PC-9 (cell line): Measurements from ENCODE around the gene SLC15A2. TPM values are rescaled to one million over a fixed set of nuclear protein-coding genes. Genes with fewer than 3 reads are reported as not detected.

Source experiments
- BruUV-seq: library from RNA; stranded (reverse); fragments of 400-500 nt; replicated peaks from 2 replicates; lab custom pipeline; 2021; lab: Mats Ljungman, UMichigan
- CTCF ChIA-PET: fragments of 300-600 bp; sonication (Branson Sonifier 250); formaldehyde crosslinking; loops from one replicate; lab custom pipeline; 2022; ENCODE audit warnings: antibody characterized with exemption; lab: Charles Lee
- POLR2A ChIA-PET: fragments of 300-600 bp; sonication (Branson Sonifier 250); formaldehyde crosslinking; loops from one replicate; lab custom pipeline; 2022; ENCODE audit warnings: antibody characterized with exemption; ENCODE audit not compliant: unreplicated experiment; lab: Charles Lee
- DNase-seq, 2 experiments: peaks; one replicate each; pipeline versions ENCODE4 v3.0.0 to v3.0.0-alpha.2; 2015 to 2022; ENCODE audit warnings: mixed read lengths in 1 of 2
- H2AFZ ChIP-seq: fragments of 200-600 bp; sonication (generic); 2 replicates; pipeline ENCODE4 v1.8.1; 2017; ENCODE audit warnings: antibody characterized with exemption
- H3F3A ChIP-seq: fragments of 200-600 bp; sonication (generic); 2 replicates; pipeline ENCODE4 v1.8.1; 2017; ENCODE audit warnings: antibody characterized with exemption, mild to moderate bottlenecking, low read depth; ENCODE audit not compliant: insufficient read depth
- H3K27ac ChIP-seq: fragments of 200-600 bp; sonication (generic); 2 replicates; pipeline ENCODE4 v1.6.1; 2016; ENCODE audit warnings: mixed run types
- H3K27me3 ChIP-seq: fragments of 200-600 bp; sonication (generic); 2 replicates; pipeline ENCODE4 v1.6.1; 2016; ENCODE audit warnings: low read depth, mixed run types; ENCODE audit not compliant: insufficient read depth
- H3K36me3 ChIP-seq: fragments of 200-600 bp; sonication (generic); 2 replicates; pipeline ENCODE4 v1.6.1; 2016; ENCODE audit warnings: low read depth, mixed run types
- H3K4me1 ChIP-seq: fragments of 200-600 bp; sonication (generic); replicated peaks from 2 replicates; pipeline ENCODE4 v1.6.1; 2016; ENCODE audit warnings: mixed run types; ENCODE audit not compliant: insufficient read depth
- H3K4me2 ChIP-seq: fragments of 200-600 bp; sonication (generic); 2 replicates; pipeline ENCODE4 v1.6.1; 2017; ENCODE audit warnings: mixed run types
- H3K4me3 ChIP-seq: fragments of 200-600 bp; sonication (generic); 2 replicates; pipeline ENCODE4 v1.6.1; 2016; ENCODE audit warnings: mixed run types
- H3K79me2 ChIP-seq: fragments of 200-600 bp; sonication (generic); 2 replicates; pipeline ENCODE4 v1.6.1; 2017; ENCODE audit warnings: low read depth, mixed run types
- H3K9me2 ChIP-seq: fragments of 200-600 bp; sonication (generic); 2 replicates; pipeline ENCODE4 v1.8.1; 2017; ENCODE audit warnings: mild to moderate bottlenecking; ENCODE audit not compliant: insufficient read depth
- H3K9me3 ChIP-seq: fragments of 200-600 bp; sonication (generic); 2 replicates; pipeline ENCODE4 v1.8.1; 2016; ENCODE audit warnings: low read depth; ENCODE audit not compliant: insufficient read depth
- H4K20me1 ChIP-seq: fragments of 200-600 bp; sonication (generic); 2 replicates; pipeline ENCODE4 v1.8.1; 2017; ENCODE audit not compliant: insufficient read depth
- CTCF ChIP-seq: fragments of 200-600 bp; sonication (generic); conservative IDR thresholded peaks from 2 replicates; pipeline ENCODE4 v1.6.1; 2017; ENCODE audit warnings: mixed run types, antibody characterized with exemption, mild to moderate bottlenecking, moderate library complexity
- EZH2 ChIP-seq: fragments of 200-600 bp; sonication (generic); IDR thresholded peaks from 2 replicates; pipeline ENCODE4 v1.8.0; 2017; ENCODE audit warnings: antibody characterized with exemption, low read depth
- intact Hi-C: fragments of 100-400 bp; cut with micrococcal nuclease; formaldehyde crosslinking; loops from one replicate; pipeline ENCODE4 v1.10.0; 2022; ENCODE audit not compliant: unreplicated experiment
- total RNA-seq: library from RNA; stranded (reverse); gene quantifications from 2 replicates; pipeline ENCODE4 v1.2.3, GENCODE V29; 2021

The SLC15A2 gene
- total RNA-seq, 1 experiment from 2014 or later, result 2.8 TPM

- no peaks in the 10 kb centered on the region for H3K79me2 ChIP-seq
- TF ChIP-seq EZH2 (no peak), CTCF (no peak)
- no peaks in the 10 kb centered on the region for H3K9me3 ChIP-seq
- no peaks in the 10 kb centered on the region for H3K36me3 ChIP-seq
- no peak overlapping the region for H3K4me2 ChIP-seq
- peaks cover 5% of the 10 kb centered on the region; the same call in 1 of the 2 replicates for H3K9me2 ChIP-seq
- H4K20me1 ChIP-seq, result no peaks in the 10 kb centered on the region
- ChIA-PET POLR2A (no interaction called here), CTCF (no interaction called here)
- no TSS peak for BruUV-seq
- H3K27me3 ChIP-seq, result no peaks in the 10 kb centered on the region
- H3K4me3 ChIP-seq, result no peak overlapping the region
- peaks cover 6% of the 10 kb centered on the region for H3K4me1 ChIP-seq
- peaks cover 4% of the 10 kb centered on the region; the same call in 1 of the 2 replicates for H3F3A ChIP-seq
- DNase-seq, result no peak
- H3K27ac ChIP-seq, result no peak overlapping the region
- intact Hi-C loops, result no loop called here
- no peak overlapping the region for H2AFZ ChIP-seq
These were observed 54.4 kb downstream of the SLC15A2 start for GRCh38 chr3:121948641-121949040.

- peaks cover 6% of the 10 kb centered on the region; the same call in 1 of the 2 replicates for H3K9me2 ChIP-seq
- no peak overlapping the region for H3K4me3 ChIP-seq
- H2AFZ ChIP-seq, result no peak overlapping the region
- no peak for DNase-seq
- ChIA-PET POLR2A (no interaction called here), CTCF (no interaction called here)
- H3K27me3 ChIP-seq, result no peaks in the 10 kb centered on the region
- H4K20me1 ChIP-seq, result no peaks in the 10 kb centered on the region
- intact Hi-C loops, result no loop called here
- no peaks in the 10 kb centered on the region for H3F3A ChIP-seq
- no TSS peak for BruUV-seq
- H3K36me3 ChIP-seq, result no peaks in the 10 kb centered on the region
- no peaks in the 10 kb centered on the region for H3K9me3 ChIP-seq
- no peak for TF ChIP-seq CTCF
- TF ChIP-seq EZH2, result no peak
- no peaks in the 10 kb centered on the region for H3K79me2 ChIP-seq
- H3K27ac ChIP-seq, result no peak overlapping the region
- no peak overlapping the region for H3K4me2 ChIP-seq
- H3K4me1 ChIP-seq, result no peaks in the 10 kb centered on the region
These were observed 57.2 kb downstream of the SLC15A2 start for GRCh38 chr3:121951291-121951919.

GRCh38 chr3:121956363-121956762 lies 62.2 kb downstream of the SLC15A2 start:
- intact Hi-C loops, result no loop called here
- POLR2A ChIA-PET, result no interaction called here

More at GRCh38 chr3:121956363-121956762, 62.2 kb downstream of the SLC15A2 start:
- Histone ChIP-seq H3F3A (no peaks in the 10 kb centered on the region), H3K36me3 (no peaks in the 10 kb centered on the region), H3K9me2 (0 out of 2 replicates have a peak, but pooled peaks cover 6% of the 10 kb centered on the region), H3K4me1 (no peaks in the 10 kb centered on the region), H3K4me2 (no peak overlapping the region), H3K79me2 (no peaks in the 10 kb centered on the region), H2AFZ (no peak overlapping the region), H3K9me3 (no peaks in the 10 kb centered on the region; the same call in 1 of the 2 replicates), H4K20me1 (no peaks in the 10 kb centered on the region), H3K27ac (no peak overlapping the region), H3K27me3 (no peaks in the 10 kb centered on the region), H3K4me3 (no peak overlapping the region)
- CTCF ChIA-PET, result no interaction called here
- no peak for TF ChIP-seq CTCF
- TF ChIP-seq EZH2, result no peak
- BruUV-seq, result no TSS peak
- no peak for DNase-seq
